ENCODE results near the gene UBFD1. TPM values are rescaled to one million over a fixed set of nuclear protein-coding genes. Genes with fewer than 3 reads are reported as not detected.

The UBFD1 gene
- total RNA-seq, 1 experiment from 2014 or later = 78.6 TPM

- Histone ChIP-seq H3K4me3 (ENCODE audit: low read depth, low read length) (no peak overlapping the region), H3K36me3 (ENCODE audit: control insufficient read depth, insufficient read depth, low read length) (peaks cover 4% of the 10 kb centered on the region), H3K4me1 (no peaks in the 10 kb centered on the region), H3K9me3 (no peaks in the 10 kb centered on the region), H3K27me3 (replicated peaks; ENCODE audit: control insufficient read depth, insufficient read depth, low read length) (no peaks in the 10 kb centered on the region)
- no peak for TF ChIP-seq CTCF (IDR thresholded peaks at IDR 0.05; ENCODE audit: insufficient read depth in 1 of 2, low read depth in 1 of 2, low read length in 1 of 2, severe bottlenecking in 1 of 2, unreplicated experiment in 1 of 2)
- no peaks in the 10 kb centered on the region for H3K4me1 Mint-ChIP-seq (ENCODE audit: low read depth, unreplicated experiment)
- no peaks in the 10 kb centered on the region for H3K27me3 Mint-ChIP-seq (ENCODE audit: insufficient read depth, unreplicated experiment)
- H3K9me3 Mint-ChIP-seq (ENCODE audit: unreplicated experiment) = no peaks in the 10 kb centered on the region
- POLR2A ChIA-PET = interaction anchor here (0.7 kb wide), 1 partner anchor 50 kb away, joined by 11 read pairs; no protein-coding TSS in a partner anchor
- CTCF ChIA-PET = no interaction called here
- DNase-seq = no peak
- BruUV-seq (replicated peaks) = no TSS peak
- H3K27ac Mint-ChIP-seq (ENCODE audit: unreplicated experiment) = no peak overlapping the region
- peaks cover 44% of the 10 kb centered on the region for H3K36me3 Mint-ChIP-seq (ENCODE audit: insufficient read depth, unreplicated experiment)
- intact Hi-C loops (cut with micrococcal nuclease; ENCODE audit: unreplicated experiment) = no loop called here
- no peak overlapping the region for H3K4me3 Mint-ChIP-seq (ENCODE audit: unreplicated experiment)
Observed at GRCh38 chr16:23549938-23550337, 7.6 kb upstream of the UBFD1 start.

GRCh38 chr16:23552161-23552560 is 5.4 kb upstream of the UBFD1 start:
- no peaks in the 10 kb centered on the region for H3K4me1 Mint-ChIP-seq (ENCODE audit: low read depth, unreplicated experiment)
- Histone ChIP-seq H3K4me3 (ENCODE audit: low read depth, low read length) (no peak overlapping the region), H3K4me1 (peaks cover 8% of the 10 kb centered on the region), H3K27me3 (replicated peaks; ENCODE audit: control insufficient read depth, insufficient read depth, low read length) (no peaks in the 10 kb centered on the region), H3K9me3 (no peaks in the 10 kb centered on the region), H3K36me3 (ENCODE audit: control insufficient read depth, insufficient read depth, low read length) (peaks cover 4% of the 10 kb centered on the region)
- H3K27ac Mint-ChIP-seq (ENCODE audit: unreplicated experiment) = no peak overlapping the region
- TF ChIP-seq CTCF (IDR thresholded peaks at IDR 0.05; ENCODE audit: insufficient read depth in 1 of 2, low read depth in 1 of 2, low read length in 1 of 2, severe bottlenecking in 1 of 2, unreplicated experiment in 1 of 2) = no peak
- no peak for DNase-seq
- H3K4me3 Mint-ChIP-seq (ENCODE audit: unreplicated experiment) = no peak overlapping the region
- POLR2A ChIA-PET = no interaction called here
- CTCF ChIA-PET = no interaction called here
- intact Hi-C loops (cut with micrococcal nuclease; ENCODE audit: unreplicated experiment) = no loop called here
- no TSS peak for BruUV-seq (replicated peaks)
- peaks cover 46% of the 10 kb centered on the region for H3K36me3 Mint-ChIP-seq (ENCODE audit: insufficient read depth, unreplicated experiment)
- H3K9me3 Mint-ChIP-seq (ENCODE audit: unreplicated experiment) = no peaks in the 10 kb centered on the region
- no peaks in the 10 kb centered on the region for H3K27me3 Mint-ChIP-seq (ENCODE audit: insufficient read depth, unreplicated experiment)

- Mint-ChIP-seq H3K27ac (ENCODE audit: unreplicated experiment) (no peak overlapping the region), H3K4me1 (ENCODE audit: low read depth, unreplicated experiment) (no peaks in the 10 kb centered on the region), H3K4me3 (ENCODE audit: unreplicated experiment) (no peak overlapping the region), H3K36me3 (ENCODE audit: insufficient read depth, unreplicated experiment) (peaks cover 37% of the 10 kb centered on the region), H3K27me3 (ENCODE audit: insufficient read depth, unreplicated experiment) (no peaks in the 10 kb centered on the region), H3K9me3 (ENCODE audit: unreplicated experiment) (no peaks in the 10 kb centered on the region)
- DNase-seq = no peak
- ChIA-PET CTCF (no interaction called here), POLR2A (no interaction called here)
- no peaks in the 10 kb centered on the region for H3K27me3 ChIP-seq (replicated peaks; ENCODE audit: control insufficient read depth, insufficient read depth, low read length)
- H3K9me3 ChIP-seq = no peaks in the 10 kb centered on the region
- intact Hi-C loops (cut with micrococcal nuclease; ENCODE audit: unreplicated experiment) = no loop called here
- no TSS peak for BruUV-seq (replicated peaks)
- H3K36me3 ChIP-seq (ENCODE audit: control insufficient read depth, insufficient read depth, low read length) = peaks cover 4% of the 10 kb centered on the region
- H3K4me3 ChIP-seq (ENCODE audit: low read depth, low read length) = no peak overlapping the region
- TF ChIP-seq CTCF (IDR thresholded peaks at IDR 0.05; ENCODE audit: insufficient read depth in 1 of 2, low read depth in 1 of 2, low read length in 1 of 2, severe bottlenecking in 1 of 2, unreplicated experiment in 1 of 2) = no peak
- H3K4me1 ChIP-seq = peaks cover 13% of the 10 kb centered on the region
Observed at GRCh38 chr16:23554536-23554935, 3.0 kb upstream of the UBFD1 start.
